C4-2B (cell line): ENCODE data around the gene SLC25A21.

Source experiments
- CTCF ChIP-seq: fragments of 450-650 bp; conservative IDR thresholded peaks from 2 replicates; pipeline ENCODE4 v1.5.1; 2017; ENCODE audit warnings: mild to moderate bottlenecking
- ZFX ChIP-seq: fragments of 450-650 bp; IDR thresholded peaks from 2 replicates; pipeline ENCODE4 v1.6.1; 2017

- TF ChIP-seq CTCF, result no peak
- no peak for TF ChIP-seq ZFX
Measured at GRCh38 chr14:37087520-37087919, 84.9 kb downstream of the SLC25A21 start.
